ENCODE measurements around the gene RNU6-1.

Gene RNU6-1

DNA sequence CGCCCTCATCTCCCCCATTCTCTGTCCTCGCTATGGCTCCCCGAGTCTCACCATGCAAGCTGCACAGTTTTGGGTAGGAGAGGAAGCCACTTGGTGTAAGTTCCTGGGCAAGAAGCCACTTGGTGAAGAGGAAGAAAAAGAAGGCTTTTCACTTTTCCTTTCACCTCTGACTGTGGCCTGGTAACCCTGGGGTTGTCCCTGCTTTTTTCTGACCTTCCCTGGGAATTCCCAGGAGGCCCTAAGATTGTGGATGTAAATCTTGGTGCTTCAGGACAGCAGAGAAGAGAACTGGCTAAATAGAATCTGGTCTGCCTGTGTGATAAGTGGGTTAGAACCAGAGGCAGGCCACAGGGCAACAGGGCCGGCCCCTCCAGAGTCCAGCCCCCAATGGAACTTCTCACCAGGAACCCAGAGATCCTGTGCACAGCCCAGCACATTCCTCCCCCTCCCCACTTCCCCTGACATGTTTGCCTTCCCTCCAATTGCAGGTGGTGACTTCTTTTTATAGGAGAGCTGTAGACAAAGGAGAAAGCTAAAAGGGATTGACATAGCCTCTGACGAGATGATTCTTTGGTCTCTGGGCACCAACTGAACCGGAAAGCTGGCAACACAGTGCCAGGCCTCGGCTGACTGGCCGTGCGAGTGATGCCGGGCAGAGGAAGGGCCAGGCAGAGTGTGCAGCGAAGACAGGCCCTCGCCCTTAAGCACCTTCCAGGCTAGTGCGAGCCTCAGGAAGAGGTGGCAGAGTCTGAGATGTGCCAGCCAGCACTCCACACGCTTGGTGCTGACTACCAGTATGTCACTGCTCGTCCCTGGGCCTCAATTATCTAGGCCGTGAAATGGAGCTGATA lies 34.0 kb downstream of the RNU6-1 start:
- TF ChIP-seq, protein P1, sequence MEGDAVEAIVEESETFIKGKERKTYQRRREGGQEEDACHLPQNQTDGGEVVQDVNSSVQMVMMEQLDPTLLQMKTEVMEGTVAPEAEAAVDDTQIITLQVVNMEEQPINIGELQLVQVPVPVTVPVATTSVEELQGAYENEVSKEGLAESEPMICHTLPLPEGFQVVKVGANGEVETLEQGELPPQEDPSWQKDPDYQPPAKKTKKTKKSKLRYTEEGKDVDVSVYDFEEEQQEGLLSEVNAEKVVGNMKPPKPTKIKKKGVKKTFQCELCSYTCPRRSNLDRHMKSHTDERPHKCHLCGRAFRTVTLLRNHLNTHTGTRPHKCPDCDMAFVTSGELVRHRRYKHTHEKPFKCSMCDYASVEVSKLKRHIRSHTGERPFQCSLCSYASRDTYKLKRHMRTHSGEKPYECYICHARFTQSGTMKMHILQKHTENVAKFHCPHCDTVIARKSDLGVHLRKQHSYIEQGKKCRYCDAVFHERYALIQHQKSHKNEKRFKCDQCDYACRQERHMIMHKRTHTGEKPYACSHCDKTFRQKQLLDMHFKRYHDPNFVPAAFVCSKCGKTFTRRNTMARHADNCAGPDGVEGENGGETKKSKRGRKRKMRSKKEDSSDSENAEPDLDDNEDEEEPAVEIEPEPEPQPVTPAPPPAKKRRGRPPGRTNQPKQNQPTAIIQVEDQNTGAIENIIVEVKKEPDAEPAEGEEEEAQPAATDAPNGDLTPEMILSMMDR (IDR thresholded peaks at IDR 0.05): no peak

DNA sequence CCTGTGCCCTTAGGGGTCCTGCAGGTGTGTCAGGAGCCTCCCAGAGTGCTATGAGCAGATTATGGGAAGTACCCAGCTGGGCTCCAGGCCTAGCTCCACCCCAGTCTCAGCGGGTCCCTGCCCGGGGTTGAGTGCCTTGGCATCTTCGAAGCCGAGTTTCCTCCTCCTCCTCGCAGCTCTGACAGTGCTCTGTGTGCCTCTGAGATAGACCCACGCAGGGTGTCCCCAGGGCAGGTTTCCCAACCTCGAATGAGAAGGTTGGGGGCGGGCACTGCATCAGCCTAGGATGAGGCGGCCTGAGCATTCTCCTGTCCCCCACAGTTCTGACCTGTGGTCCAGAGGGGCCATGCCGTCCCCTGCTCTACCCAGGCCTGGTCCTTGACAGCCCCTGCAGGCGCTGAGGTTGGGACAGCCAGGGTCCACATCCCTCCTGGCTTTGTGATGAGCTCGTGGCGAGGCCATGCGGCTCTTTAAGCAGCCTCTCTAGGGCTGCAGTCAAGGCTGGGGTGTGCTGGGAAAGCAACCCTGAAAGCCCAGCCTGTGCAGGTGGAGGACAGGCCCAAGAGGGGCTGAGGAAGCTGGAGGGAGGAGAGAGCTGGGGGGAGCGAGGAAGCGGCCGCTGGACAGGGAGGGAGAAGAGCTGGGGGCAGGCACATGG lies 34.7 kb downstream of the RNU6-1 start:
- TF ChIP-seq, protein P1 (IDR thresholded peaks at IDR 0.05): no peak

DNA sequence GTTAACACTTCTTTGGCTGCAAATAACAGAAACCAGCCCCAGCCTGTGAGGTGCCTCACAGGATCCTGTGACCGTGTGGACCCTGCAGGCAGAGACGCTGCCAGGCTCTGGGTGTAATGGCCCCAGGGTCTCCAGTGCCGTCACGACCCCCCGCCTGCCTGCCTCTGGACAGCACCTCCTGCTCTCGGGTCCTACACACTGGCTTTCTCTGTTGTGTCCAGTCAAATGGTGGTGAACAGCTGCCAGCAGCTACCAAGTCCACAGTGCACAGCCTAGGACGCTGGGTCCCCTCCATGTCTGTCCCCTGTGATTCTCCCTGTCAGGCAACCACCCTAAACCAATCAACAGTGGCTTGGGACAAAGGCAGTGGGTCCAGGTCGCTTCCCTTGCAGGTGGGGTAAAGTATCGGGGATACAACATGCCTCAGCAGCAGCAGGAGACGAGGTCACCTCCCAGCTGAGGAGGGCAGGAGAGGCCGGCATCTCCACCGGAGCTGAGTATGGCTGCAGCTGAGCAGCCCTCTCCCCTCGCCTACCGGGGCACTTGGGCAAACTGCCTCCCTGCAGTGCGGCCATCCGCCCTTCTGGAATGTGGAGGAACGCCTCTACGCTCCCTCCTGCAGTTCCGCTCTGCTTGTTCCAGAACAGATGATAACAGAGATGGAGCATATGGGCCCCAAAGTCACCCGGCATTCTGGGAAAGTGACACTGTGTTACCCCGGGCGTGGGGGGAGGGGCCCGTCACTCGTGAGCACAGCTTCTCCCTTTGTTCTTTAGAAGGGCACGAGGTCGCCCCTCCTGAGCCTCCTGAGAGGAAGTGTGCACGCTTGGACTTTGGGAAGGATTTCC lies 35.6 kb downstream of the RNU6-1 start:
- TF ChIP-seq, protein P1 (IDR thresholded peaks at IDR 0.05): no peak

DNA sequence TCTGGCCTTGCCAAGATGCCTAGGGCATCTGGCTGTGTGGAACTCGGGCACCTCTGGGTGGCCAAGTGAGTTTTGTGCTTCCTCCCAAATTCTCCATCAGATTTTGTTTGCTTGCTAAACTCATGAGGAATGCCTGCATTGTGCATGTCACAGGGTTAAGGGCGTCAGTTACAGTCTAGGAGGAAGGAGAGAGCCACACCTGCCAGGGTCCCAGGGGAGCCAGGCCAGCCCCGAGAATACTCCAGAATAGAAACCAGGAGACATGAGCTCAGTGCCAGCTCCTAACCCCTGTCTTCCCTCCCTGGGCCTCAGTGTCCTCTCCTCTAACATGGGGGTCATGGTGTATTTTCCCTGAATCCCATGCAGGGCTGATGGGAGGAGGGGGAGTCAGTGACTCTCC lies 36.5 kb downstream of the RNU6-1 start:
- TF ChIP-seq, protein P1 (IDR thresholded peaks at IDR 0.05): no peak

DNA sequence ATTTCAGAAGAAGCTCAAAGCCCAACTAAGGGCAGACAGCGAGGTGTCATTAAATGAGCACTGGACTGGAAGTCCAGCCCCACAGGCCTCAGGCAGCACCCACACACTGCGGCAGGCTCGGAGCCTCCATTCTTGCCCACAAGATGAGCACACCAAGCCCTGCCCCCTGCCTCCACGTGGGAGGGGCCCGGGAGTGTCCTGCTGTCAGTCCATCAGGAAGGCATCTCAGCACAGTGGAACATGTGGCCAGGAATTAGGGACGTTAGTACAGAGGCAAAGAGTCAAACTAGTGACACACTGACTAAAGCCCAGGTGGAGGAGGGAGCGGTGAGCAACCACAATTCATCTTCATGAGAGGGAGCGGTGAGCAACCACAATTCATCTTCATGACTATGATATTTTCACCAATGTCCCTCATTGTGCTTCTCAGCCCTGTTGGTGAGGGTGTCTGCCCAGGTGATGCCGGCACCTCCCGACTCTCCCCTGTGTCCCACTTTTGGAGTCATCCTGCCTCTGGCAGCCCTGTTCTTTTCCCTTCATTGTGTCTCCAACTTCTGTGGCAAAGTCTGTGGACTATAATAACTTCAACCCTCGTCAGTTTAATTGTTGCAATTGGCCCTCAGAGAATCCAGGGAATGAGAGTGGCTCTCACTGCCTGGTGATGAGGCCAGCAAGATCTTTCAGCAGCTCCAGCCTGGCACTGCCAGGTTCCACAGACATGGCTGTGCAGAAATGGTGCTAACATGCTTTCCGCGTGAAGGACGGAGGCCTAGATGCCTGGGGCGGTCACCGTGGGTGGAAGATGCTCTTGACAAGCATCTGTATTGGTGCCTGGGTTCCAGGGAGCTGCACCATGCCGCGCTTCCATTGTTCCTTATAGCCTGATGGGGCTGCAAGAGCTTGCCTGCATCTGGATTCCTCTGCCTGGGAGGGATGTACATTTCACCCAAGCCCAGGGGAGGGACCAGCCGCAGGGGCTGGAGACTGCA lies 37.6 kb downstream of the RNU6-1 start:
- TF ChIP-seq, protein P1 (IDR thresholded peaks at IDR 0.05): no peak

DNA sequence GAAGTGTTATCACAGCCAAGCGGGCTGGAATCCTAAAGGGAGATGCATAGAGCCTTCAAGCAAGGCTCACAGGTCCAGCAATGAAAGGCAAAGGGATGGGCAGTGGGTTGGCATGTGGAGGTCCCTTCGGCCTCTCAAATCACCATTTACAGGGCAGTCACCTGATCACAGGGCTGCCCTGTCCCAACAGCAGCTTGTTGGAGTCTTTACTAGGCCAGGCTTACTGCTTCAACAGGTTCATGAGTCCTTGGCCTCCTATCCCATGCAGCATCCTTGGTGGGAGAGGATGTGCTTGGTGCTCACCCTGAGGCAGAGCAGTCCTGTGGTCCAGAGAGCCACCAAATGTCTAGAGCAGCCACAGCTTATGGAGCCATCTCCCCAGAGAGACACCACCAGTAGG lies 38.7 kb downstream of the RNU6-1 start:
- TF ChIP-seq, protein P1 (IDR thresholded peaks at IDR 0.05): no peak
